ENCODE data around the gene ANKLE1.

Gene ANKLE1, protein sequence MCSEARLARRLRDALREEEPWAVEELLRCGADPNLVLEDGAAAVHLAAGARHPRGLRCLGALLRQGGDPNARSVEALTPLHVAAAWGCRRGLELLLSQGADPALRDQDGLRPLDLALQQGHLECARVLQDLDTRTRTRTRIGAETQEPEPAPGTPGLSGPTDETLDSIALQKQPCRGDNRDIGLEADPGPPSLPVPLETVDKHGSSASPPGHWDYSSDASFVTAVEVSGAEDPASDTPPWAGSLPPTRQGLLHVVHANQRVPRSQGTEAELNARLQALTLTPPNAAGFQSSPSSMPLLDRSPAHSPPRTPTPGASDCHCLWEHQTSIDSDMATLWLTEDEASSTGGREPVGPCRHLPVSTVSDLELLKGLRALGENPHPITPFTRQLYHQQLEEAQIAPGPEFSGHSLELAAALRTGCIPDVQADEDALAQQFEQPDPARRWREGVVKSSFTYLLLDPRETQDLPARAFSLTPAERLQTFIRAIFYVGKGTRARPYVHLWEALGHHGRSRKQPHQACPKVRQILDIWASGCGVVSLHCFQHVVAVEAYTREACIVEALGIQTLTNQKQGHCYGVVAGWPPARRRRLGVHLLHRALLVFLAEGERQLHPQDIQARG

DNA sequence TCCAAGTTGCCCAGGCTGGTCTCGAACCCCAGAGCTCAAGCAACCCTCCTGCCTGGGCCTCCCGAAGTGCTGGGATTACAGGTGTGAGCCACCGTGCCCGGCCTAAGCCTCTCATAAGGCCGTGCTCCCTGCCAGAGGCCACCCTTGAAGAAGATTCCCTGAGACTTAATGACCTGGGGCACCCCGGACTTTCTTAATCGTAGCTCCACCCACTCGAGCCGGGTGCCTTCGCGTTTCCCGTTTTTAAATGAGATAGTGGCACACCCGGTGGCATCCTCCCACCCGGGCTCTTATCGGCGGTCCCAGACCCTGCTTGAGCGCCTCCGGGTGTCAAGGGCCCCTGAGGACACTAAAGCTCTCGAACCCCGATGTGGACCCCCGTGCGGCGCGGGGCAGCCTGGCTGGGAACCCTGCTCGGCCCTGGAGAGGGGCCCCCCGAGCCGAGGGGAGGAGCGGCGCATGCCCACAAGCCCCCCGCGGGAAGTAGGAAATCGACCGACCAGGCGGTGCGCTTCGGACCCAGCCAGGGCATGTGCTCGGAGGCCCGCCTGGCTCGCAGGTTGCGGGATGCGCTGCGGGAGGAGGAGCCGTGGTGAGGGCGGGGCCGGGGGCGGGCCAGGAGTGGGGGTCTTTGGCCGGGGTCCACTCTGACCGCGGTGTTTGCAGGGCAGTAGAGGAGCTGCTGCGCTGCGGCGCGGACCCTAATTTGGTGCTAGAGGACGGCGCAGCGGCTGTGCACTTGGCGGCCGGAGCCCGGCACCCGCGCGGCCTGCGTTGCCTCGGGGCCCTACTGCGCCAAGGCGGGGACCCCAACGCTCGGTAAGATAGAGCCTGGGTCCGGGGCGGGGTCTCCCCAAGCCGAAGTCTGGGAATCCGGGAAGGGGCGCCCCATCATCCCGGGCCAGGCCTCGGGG is at the start of gene ANKLE1:
Gene ANKLE1, plus strand, starts transcription at position 511 of the 914 bp plus-strand sequence. Its CDS starts 20 bp downstream, at position 531.
- peak in 1 of 2 donors; percentile 34 for DNase-seq

DNA sequence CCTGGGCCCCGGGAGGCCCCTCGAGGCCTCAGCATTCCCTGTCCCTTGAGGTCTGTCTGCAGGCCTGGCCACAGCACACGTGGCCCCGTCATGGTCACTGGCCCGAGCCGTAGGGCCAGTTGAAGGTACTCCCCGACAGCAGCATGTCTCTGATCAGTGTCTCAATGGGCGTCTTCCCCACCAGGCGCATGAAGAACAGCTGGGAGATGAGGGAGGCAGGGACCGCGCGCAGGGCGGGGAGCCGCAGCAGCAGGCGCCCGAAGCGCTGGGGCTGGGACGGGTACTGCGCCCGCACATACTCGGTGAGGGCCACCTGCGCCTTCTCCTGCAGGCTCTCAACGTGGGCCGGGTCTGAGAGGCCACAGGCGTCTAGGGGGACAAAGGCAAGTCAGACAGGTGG is 49.4 kb upstream of the ANKLE1 start:
- no peak for DNase-seq

DNA sequence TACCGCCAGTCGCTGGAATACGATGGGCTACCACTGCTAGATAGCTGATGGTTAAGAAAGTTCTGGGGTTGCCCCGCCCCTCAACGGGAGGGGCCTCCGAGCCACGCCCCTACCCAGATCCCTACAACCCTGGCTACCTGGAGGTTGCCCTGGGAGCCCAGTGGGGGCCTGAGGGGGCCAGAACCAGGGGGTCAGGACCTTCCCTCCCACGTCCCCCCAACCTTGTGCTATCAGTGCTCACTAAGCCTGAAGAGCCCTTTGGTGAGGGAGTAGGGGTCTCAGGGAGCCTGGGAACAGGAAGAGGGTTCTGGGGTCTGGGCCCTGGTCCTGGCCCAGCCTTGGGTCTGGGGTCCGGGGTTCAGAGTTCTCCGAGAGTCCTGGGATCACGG is 46.8 kb upstream of the ANKLE1 start:
- no peak for DNase-seq

DNA sequence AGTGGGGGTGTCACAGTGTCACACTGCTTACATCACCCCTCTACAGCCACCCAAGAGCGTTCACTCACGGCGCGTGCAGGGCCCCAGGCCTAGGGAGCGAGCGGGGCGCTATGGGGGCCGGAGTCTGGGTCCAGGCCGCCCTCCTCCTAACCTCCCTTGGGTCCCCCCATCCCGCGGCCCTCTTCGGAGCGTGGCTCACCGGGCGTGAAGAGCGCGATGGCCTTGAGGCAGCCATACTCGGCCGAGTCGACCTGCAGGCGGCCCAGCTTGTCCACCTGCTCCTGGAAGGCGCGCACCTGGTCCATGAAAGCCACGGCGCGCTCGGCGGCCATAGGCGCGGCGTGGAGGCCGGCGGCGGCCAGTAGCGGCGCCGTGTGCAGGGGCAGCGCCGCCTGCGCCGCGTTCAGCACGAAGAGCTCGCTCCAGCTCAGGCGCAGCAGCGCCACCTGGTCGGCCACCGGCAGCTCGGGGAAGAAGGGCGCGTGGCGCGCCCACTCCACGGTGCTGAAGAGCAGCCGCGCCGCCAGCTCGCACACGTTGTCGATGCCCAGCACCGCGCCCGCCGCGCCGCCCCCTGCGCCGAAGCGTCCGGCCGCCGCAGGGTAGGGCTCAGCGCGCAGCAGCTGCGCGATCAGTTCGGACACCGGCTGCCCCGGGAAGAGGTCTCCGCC is 46.3 kb upstream of the ANKLE1 start:
- peak; percentile 50 for DNase-seq

GRCh38 chr19:17235971-17236777 is 45.5 kb upstream of the ANKLE1 start:
- no peak for DNase-seq

DNA sequence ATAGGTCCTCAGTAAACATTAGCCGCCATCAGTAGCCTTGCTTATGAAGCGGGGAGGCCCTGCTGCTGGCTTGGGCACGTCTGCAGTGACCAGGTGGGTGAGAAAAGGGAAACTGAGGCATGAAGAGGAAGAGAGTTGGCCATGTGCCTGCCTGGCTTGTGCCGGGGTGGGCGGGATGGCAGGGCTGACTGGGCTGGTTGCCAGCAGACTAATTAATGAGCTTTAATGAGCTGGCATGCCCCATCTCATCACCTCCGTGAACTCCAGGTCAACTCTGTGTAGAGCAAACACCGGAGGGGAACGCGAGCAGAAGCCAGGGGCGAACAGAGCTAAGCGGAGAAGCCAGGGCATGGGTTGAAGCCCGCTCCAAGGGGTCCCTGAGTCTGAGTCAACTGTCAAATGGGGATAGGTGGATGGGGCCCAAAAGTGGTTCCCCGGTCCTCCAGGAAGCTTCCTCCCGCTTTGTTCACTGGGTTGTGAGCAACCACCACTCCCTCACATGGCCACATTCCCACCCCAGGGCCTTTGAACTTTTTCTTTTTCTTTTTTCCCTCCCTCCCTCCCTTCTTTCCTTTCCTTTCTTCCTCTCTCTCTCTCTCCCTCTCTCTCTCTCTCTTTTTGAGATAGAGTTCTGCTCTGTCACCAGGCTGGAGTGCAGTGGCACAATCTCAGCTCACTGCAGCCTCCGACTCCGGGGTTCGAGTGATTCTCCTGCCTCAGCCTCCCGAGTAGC is 44.7 kb upstream of the ANKLE1 start:
- no peak for DNase-seq

DNA sequence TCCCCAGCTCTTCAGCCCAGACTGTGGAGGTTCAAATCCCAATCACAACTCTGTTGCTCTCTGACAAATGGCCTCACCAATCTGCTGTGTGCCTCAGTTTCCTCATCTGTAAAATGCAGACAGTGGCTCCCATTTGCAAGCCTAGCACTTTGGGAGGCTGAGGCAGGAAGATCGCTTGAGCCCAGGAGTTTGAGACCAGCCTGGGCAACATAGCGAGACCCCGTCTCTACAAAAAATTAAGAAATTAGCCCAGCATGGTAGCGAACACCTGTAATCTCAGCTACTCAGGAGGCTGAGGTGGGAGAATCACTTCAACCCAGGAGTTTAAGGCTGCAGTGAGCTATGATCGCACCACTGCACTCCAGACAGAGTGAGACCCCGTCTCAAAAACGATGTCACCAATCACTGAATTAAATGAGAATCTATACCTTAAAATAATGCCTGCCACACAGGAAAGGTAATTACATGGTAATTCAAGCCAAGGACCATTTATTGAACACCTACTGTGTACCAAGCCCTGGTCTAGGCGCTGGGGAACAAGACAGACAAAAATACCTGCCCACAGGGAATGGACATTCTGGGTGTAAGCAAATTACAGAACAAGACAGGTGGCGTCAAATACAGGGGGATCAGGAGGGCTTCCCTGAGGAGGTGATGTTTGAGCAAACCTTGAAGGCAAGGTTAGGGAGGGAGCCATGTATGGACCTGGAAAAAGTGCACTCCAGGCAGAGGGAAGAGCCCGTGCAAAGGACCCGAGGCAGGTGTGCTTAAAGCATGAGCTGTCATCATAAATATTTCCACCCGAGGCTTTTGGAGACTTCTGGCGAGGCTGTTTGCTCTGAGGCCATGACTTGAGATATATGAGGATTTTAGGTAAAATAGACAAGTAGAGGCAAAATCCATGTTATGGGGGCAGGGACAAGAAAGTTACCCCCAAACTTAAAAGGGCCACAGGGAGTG is 43.7 kb upstream of the ANKLE1 start:
- no peak for DNase-seq

DNA sequence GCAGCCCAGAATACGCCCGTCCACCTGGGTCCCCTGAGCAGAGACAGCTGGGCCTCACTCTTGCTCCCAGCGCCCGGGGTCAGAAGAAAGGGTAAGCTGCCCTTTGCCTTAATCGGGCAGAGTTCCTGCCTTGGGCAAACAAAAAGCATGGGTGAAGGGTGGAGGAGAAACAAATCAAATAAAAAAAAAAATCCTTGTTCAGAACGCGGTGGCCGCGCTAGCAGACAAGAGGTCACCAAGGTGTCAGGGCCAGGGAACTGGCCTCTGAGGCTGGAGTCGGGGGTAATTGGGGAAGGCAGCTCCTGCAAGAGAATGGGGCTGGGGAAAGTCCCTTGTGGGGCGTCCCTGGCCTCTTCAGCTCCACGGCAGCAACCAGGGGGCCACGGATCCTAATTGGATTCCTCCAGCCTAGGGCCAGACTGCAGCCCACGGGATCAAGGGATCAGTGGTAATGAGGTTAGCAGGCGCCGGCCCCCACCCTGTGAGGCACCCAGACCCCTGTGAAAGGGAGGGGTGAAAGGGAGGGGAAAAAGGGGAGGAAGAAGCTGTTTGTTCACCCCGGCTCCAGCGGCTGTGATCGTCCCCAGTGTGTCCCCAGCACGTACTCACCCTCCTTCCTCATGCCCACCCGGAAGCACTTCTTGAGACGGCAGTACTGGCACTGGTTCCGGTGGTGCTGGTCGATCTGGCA is 41.5 kb upstream of the ANKLE1 start:
- DNase-seq: no peak

GRCh38 chr19:17240826-17241399 is 40.8 kb upstream of the ANKLE1 start:
- DNase-seq: no peak

DNA sequence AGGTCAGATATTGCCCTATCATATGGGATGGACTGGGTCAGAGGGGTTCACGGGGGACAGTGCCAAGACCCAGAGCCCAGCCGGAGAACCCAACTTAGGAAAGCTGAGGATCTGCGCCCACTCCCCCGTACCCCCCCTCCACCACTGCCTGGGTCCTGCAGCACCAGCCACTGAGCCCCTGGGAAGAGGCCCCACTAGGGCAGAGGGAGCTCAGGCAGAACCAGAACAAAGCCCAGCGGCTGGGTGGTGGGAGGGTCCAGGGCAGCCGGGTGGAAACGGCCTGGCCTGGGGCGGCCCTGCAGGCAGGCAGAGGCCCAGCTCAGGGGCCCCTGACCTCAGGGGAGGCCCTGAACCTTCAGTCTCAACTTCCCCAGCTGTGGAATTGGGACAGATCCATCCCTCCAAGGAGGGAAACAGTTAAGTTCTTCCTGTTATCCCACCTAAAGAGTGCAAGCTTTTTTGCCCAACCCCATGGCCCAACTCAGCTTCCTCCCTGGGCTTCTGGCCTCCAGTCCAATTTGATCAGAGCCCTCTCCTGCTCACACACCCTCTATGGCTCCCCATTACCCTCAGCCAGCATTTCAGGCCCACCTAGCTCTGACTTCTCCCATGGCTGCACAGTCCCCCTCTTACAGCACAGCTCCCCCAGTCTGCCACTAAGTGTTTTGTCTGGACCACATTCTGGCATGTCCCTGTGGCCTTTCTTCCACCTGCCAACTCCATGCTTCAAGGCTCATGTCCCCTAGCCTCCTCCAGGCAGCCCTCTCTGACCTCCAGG is 39.1 kb upstream of the ANKLE1 start:
- DNase-seq: no peak

DNA sequence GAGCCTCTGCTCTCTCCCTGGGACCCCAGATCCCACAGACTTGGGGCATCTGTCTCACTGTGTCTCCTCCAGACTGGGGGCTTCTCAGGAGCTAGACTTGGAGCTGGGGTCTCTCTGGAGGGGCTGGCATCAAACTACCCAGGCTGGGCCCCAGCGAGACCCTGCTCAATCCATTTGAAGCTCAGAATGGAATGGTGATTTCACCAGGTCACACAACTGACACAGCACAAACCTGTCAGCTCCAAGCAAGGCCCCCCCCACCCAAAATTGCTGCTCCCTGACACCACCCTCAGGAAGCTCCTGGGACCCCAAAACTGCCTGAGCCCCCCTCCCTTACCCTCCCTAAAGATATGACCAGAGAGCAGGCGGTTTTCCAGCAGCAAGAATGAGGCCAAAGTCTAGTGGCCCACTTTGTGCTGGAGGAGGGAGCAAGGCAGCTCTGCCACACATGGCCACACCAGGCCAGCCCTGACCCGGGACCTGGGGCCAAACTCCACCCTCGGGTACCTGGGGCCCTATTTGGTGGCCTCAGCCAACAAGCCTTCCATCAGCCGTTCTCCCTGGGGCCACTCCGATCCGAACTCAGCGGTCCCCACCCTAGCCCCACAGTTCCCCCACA is 38.4 kb upstream of the ANKLE1 start:
- DNase-seq: no peak

DNA sequence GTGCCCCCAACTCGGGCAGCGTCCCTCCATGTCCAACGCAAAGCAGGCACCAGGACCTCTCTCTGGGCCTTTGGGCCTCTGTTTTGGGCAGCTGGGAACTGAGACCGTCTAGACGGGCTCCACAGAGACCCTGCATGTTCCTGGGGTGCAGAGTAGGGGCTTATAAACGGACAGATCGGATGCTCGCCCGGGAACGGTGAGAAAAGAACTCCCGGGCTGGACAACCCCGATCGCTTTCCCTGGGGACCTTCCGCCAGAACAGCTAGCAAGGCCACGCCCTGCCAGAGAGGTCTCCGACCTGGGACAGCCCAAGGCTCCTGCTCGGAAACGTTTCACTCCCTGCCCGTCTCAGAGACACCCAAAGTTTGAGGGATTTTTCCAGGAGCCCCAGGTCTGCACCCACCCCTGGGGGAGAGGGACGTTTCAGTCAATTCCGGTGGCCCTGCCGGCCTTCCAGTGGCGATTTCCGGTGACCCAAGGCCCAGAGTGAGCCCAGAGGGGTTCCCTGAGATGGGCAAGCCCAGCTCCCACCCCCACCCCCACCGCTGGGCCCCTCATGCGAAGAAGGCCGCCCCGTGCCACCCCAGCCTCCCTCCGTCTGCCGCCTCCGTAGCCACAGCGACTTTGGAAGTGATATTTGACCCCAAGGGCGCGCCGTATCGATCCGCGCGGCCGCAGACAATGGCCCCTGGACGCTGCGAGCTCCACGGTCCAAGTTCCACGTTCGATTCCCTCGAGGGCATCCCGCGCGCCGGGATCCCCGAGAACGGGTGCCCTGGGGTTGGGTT is 37.7 kb upstream of the ANKLE1 start:
- DNase-seq: no peak

DNA sequence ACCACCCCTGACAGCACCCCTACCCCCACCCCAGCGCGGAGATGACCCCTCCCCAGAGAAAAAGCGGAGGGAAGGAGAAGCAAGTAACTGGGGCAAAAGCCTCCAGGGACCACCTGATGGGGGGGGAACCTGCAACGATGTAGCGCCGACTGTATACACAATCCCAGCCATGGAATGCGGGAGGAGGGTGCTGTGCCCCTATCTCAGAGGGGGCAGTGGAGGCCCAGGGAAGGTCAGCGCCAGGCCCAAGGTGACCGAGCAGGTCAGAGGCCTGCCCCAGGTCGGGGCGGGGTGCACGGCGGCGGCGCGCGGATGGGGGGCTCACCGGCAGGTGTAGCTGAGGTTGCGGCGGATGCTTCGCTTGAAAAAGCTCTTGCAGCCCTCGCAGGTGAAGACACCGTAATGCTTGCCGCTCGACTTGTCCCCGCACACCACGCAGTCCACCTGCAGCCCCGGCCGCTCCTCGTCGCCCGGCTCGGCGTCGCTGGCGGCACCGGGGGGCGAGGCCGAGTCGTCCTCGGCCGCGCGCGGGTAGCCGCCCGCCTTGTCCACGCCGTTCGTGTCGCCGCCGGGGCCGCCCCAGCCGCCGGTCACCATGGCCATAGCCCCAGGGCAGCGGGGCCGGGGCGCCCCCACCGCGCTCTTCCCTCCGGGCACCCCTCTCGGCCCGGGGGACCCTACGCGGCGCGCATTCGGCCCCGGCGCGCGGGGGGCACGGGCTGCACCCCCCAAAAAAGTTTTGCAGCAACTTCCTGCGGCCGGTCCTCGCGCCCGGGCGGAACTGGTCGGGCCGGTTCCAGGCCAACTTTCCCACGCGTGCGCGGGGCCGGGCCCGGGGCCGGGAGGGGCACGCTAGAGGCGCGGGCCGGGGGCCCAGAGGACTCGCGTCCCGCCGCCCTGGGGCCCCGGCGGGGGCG is 36.8 kb upstream of the ANKLE1 start:
- DNase-seq: no peak

GRCh38 chr19:17245535-17245984 is 36.1 kb upstream of the ANKLE1 start, which contains the start of gene NR2F6:
Gene NR2F6 (minus strand): TSS chr19:17245919. CDS start chr19:17245220, 699 bp downstream.
- DNase-seq: no peak

- no peak for DNase-seq
Measured at GRCh38 chr19:17246681-17247425, 34.8 kb upstream of the ANKLE1 start.
